ENCODE measurements around the gene SLC1A2.

The SLC1A2 gene

DNA sequence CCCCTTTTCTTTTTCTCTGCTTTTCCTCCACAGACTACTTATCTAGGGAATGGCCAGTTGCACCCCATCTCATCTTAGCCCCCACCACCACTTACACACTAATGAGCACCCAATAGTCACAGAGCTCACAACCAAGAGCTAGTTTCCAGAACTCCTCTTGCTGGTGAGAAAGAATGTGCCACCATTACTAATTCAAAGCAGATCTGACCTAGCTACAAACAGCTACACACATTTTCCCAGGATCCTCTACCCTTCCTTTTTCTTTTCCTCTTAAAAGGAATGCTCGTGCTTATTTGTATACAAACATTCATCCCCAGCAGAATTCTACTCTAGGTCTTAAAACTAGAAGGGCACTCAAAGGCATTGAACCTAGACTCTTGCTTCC, 143.6 kb downstream of the SLC1A2 start:
- H3K4me3 ChIP-seq (ENCODE audit: low read length), result no peak overlapping the region
- H3K27ac ChIP-seq (ENCODE audit: low read length), result no peak overlapping the region
- no peaks in the 10 kb centered on the region for H3K79me2 ChIP-seq (ENCODE audit: low read length)
- no peaks in the 10 kb centered on the region for H3K9me3 ChIP-seq (ENCODE audit: insufficient read depth, low read length)
- peaks cover 19% of the 10 kb centered on the region for H3K4me1 ChIP-seq (ENCODE audit: low read length)
- H2AFZ ChIP-seq (ENCODE audit: low read depth, low read length), result no peak overlapping the region
- H4K20me1 ChIP-seq (ENCODE audit: insufficient read depth, low read length), result no peaks in the 10 kb centered on the region
- no peak overlapping the region for H3K9ac ChIP-seq (ENCODE audit: low read length)
- H3K27me3 ChIP-seq (ENCODE audit: low read depth, low read length), result no peaks in the 10 kb centered on the region
- no peaks in the 10 kb centered on the region for H3K36me3 ChIP-seq (replicated peaks; ENCODE audit: low read depth, low read length)
- TF ChIP-seq, protein P1, sequence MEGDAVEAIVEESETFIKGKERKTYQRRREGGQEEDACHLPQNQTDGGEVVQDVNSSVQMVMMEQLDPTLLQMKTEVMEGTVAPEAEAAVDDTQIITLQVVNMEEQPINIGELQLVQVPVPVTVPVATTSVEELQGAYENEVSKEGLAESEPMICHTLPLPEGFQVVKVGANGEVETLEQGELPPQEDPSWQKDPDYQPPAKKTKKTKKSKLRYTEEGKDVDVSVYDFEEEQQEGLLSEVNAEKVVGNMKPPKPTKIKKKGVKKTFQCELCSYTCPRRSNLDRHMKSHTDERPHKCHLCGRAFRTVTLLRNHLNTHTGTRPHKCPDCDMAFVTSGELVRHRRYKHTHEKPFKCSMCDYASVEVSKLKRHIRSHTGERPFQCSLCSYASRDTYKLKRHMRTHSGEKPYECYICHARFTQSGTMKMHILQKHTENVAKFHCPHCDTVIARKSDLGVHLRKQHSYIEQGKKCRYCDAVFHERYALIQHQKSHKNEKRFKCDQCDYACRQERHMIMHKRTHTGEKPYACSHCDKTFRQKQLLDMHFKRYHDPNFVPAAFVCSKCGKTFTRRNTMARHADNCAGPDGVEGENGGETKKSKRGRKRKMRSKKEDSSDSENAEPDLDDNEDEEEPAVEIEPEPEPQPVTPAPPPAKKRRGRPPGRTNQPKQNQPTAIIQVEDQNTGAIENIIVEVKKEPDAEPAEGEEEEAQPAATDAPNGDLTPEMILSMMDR (IDR thresholded peaks at IDR 0.05; ENCODE audit: low read depth, low read length), result no peak
- no peak for TF ChIP-seq EZH2phosphoT487 (IDR thresholded peaks at IDR 0.05; ENCODE audit: low read depth)
- H3K4me2 ChIP-seq (ENCODE audit: low read length), result no peak overlapping the region

DNA sequence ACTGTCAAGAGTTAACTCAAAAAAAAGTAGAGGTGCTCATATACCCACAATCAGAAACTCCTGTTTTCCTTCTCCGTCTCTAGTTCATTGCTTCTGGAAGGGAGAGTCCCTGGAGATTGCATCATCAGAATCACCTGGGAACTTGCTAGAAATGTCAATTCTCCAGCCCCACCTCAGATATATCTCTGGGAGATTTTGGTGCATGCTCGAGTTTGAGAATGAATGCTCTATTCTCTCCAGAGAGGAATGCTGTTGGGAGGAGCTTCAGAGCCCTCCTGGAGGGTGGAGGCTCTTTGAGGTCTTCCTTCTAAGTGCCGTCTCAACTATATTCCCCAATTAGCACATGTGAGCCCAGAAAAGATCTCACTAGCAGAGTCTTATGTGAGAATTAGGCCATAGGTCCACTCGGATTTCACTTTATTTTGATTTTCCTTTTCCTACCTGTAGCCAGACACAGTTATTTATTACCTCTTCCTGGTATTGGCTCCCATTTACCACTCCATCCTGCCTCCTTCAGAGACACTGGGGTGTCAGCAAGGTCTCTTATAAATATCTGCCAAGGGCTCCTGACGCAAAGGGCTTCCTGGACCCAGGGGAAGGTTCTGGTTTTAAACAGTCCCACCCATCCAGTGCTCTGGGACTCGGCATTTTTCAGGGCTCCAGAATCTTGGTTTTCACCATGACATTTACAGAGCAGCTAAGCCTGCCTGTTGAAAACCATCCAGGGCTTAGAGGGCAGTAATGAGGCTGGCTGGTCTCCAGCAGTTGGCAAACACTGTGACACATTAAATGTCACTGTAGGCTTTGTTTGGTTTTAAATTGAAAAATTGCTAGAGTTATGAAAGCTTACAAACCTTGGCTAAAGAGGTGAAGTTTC, 144.2 kb downstream of the SLC1A2 start:
- no peak overlapping the region for H3K9ac ChIP-seq (ENCODE audit: low read length)
- H3K4me2 ChIP-seq (ENCODE audit: low read length), result no peak overlapping the region
- no peaks in the 10 kb centered on the region for H3K9me3 ChIP-seq (ENCODE audit: insufficient read depth, low read length)
- no peaks in the 10 kb centered on the region for H3K79me2 ChIP-seq (ENCODE audit: low read length)
- no peaks in the 10 kb centered on the region for H3K36me3 ChIP-seq (replicated peaks; ENCODE audit: low read depth, low read length)
- H3K27ac ChIP-seq (ENCODE audit: low read length), result no peak overlapping the region
- H2AFZ ChIP-seq (ENCODE audit: low read depth, low read length), result no peak overlapping the region
- H3K4me1 ChIP-seq (ENCODE audit: low read length), result peaks cover 19% of the 10 kb centered on the region
- H3K27me3 ChIP-seq (ENCODE audit: low read depth, low read length), result no peaks in the 10 kb centered on the region
- no peak overlapping the region for H3K4me3 ChIP-seq (ENCODE audit: low read length)
- no peak for TF ChIP-seq EZH2phosphoT487 (IDR thresholded peaks at IDR 0.05; ENCODE audit: low read depth)
- TF ChIP-seq, protein P1 (IDR thresholded peaks at IDR 0.05; ENCODE audit: low read depth, low read length), result no peak
- no peaks in the 10 kb centered on the region for H4K20me1 ChIP-seq (ENCODE audit: insufficient read depth, low read length)

DNA sequence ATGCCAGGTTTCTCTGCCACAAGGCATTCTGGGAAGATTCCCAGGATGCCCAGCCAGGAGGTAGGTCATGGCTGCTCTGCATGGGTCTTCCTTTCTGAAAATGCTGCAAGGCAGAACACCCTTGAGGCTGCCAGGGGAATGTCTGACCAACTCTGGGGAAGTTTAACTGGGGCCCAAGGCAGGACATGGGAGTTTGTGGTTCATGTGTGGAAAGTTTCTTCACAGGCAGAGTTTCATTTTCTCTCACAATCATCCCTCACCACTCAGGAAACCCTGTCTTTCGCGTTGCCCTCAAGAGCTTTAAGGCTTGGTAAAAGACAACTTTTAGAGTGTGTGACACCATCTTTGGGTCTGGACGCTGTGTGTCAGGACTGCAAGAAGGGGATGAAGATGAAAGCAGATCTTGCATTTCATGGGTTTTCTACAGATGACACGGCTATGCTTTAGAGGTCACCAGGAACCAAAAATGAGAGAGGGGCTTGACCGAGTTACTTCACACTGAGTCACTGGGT, 146.9 kb downstream of the SLC1A2 start:
- H3K4me2 ChIP-seq (ENCODE audit: low read length), result peak overlapping the region; percentile 47

DNA sequence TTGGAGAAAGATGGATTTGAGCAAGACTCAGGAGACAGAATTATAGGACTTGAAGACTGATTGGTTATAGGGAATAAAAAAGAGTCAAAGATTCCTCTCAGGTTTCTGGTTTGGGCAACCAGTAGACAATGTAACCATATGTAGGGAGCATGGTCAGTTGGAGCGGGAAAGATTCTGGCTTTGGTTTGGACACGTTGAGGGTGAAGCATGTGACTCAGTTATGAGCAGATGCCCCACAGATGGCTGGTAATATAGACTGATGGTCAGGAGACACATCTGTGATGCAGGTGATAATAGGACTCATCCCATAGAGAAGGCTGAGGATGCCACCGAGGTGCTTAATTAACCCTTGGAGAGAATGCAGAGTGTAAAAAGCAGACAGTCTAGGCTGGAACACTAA, 148.3 kb downstream of the SLC1A2 start:
- H3K4me2 ChIP-seq (ENCODE audit: low read length), result no peak overlapping the region
- no peak overlapping the region for H3K9ac ChIP-seq (ENCODE audit: low read length)
- no peaks in the 10 kb centered on the region for H3K27me3 ChIP-seq (ENCODE audit: low read depth, low read length)
- no peaks in the 10 kb centered on the region for H3K36me3 ChIP-seq (replicated peaks; ENCODE audit: low read depth, low read length)
- no peaks in the 10 kb centered on the region for H3K79me2 ChIP-seq (ENCODE audit: low read length)
- H3K4me3 ChIP-seq (ENCODE audit: low read length), result no peak overlapping the region
- H2AFZ ChIP-seq (ENCODE audit: low read depth, low read length), result no peak overlapping the region
- H3K4me1 ChIP-seq (ENCODE audit: low read length), result peaks cover 24% of the 10 kb centered on the region
- TF ChIP-seq, protein P1 (IDR thresholded peaks at IDR 0.05; ENCODE audit: low read depth, low read length), result no peak
- TF ChIP-seq EZH2phosphoT487 (IDR thresholded peaks at IDR 0.05; ENCODE audit: low read depth), result no peak
- no peaks in the 10 kb centered on the region for H4K20me1 ChIP-seq (ENCODE audit: insufficient read depth, low read length)
- no peak overlapping the region for H3K27ac ChIP-seq (ENCODE audit: low read length)
- H3K9me3 ChIP-seq (ENCODE audit: insufficient read depth, low read length), result no peaks in the 10 kb centered on the region

More for the DNA sequence above, 146.9 kb downstream of the SLC1A2 start:
- H3K79me2 ChIP-seq (ENCODE audit: low read length), result no peaks in the 10 kb centered on the region
- no peaks in the 10 kb centered on the region for H3K36me3 ChIP-seq (replicated peaks; ENCODE audit: low read depth, low read length)
- H3K27ac ChIP-seq (ENCODE audit: low read length), result no peak overlapping the region
- H3K4me3 ChIP-seq (ENCODE audit: low read length), result no peak overlapping the region
- H3K4me1 ChIP-seq (ENCODE audit: low read length), result peaks cover 19% of the 10 kb centered on the region
- no peaks in the 10 kb centered on the region for H4K20me1 ChIP-seq (ENCODE audit: insufficient read depth, low read length)
- no peaks in the 10 kb centered on the region for H3K9me3 ChIP-seq (ENCODE audit: insufficient read depth, low read length)
- TF ChIP-seq EZH2phosphoT487 (IDR thresholded peaks at IDR 0.05; ENCODE audit: low read depth), result no peak
- TF ChIP-seq, protein P1 (IDR thresholded peaks at IDR 0.05; ENCODE audit: low read depth, low read length), result no peak
- H2AFZ ChIP-seq (ENCODE audit: low read depth, low read length), result no peak overlapping the region
- H3K27me3 ChIP-seq (ENCODE audit: low read depth, low read length), result no peaks in the 10 kb centered on the region
- H3K9ac ChIP-seq (ENCODE audit: low read length), result no peak overlapping the region
